H1 (cell line): ENCODE measurements around the gene TRABD2B.

Experiments used
- BCL11A ChIP-seq, 2 experiments: IDR thresholded peaks; one replicate each; pipeline ENCODE4 v1.6.1; 2011; ENCODE audit warnings: low read depth in 2 of 2, low read length in 2 of 2, mild to moderate bottlenecking in 2 of 2
- CTCF ChIP-seq, 3 experiments: IDR thresholded peaks; 1 replicate in 2 of 3; 2 replicates in 1 of 3; pipeline versions ENCODE4 v1.5.1 to v1.6.1; 2011; ENCODE audit warnings: low read length in 3 of 3, mild to moderate bottlenecking in 3 of 3, inconsistent platforms in 2 of 3, low read depth in 1 of 3, moderate library complexity in 1 of 3; ENCODE audit not compliant: insufficient read depth in 1 of 3; ENCODE audit errors: control extremely low read depth in 1 of 3
- E2F6 ChIP-seq: IDR thresholded peaks from 2 replicates; pipeline ENCODE4 v1.6.1; 2012; ENCODE audit warnings: inconsistent platforms
- JUN ChIP-seq: IDR thresholded peaks from 2 replicates; pipeline ENCODE4 v1.6.1; 2011; ENCODE audit warnings: low read depth, mild to moderate bottlenecking, improper control_type of control experiment, low read length
- MAFK ChIP-seq: IDR thresholded peaks from 2 replicates; pipeline ENCODE4 v1.6.1; 2012; ENCODE audit warnings: low read depth, mild to moderate bottlenecking, improper control_type of control experiment, low read length
- POLR2A ChIP-seq, 2 experiments: IDR thresholded peaks; 1 replicate in 1 of 2; 2 replicates in 1 of 2; pipeline ENCODE4 v1.6.1; 2011; ENCODE audit warnings: low read depth in 2 of 2, low read length in 2 of 2, mild to moderate bottlenecking in 2 of 2; ENCODE audit errors: control extremely low read depth in 1 of 2

- TF ChIP-seq BCL11A (IDR thresholded peaks at IDR 0.05; ENCODE audit: low read depth in 2 of 2, low read length in 2 of 2) (no peak), CTCF (IDR thresholded peaks at IDR 0.05; ENCODE audit: control extremely low read depth in 1 of 3, insufficient read depth in 1 of 3, low read depth in 1 of 3, low read length in 3 of 3) (no peak), E2F6 (no peak), JUN (no peak), POLR2A (IDR thresholded peaks at IDR 0.05; ENCODE audit: control extremely low read depth in 1 of 2, low read depth in 2 of 2, low read length in 2 of 2) (no peak), MAFK (no peak)
These were observed 33.4 kb downstream of the TRABD2B start for GRCh38 chr1:47963568-47964358.
